ENCODE data around the gene IRAK1BP1.
"Not testable (repeated sequence)": the region's sequence is repeated elsewhere in the genome, so short reads cannot be mapped to it uniquely, and the experiment has no call there.

Gene IRAK1BP1

GRCh38 chr6:78911218-78911940 is 44.0 kb downstream of the IRAK1BP1 start:
- H4K20me1 ChIP-seq (ENCODE audit: low read depth, low read length) = no peaks in the 10 kb centered on the region
- no peaks in the 10 kb centered on the region for H3K9me3 ChIP-seq (ENCODE audit: insufficient read depth, low read length)
- H3K36me3 ChIP-seq (ENCODE audit: low read length) = no peaks in the 10 kb centered on the region
- H3K79me2 ChIP-seq (ENCODE audit: insufficient read depth, low read length) = no peaks in the 10 kb centered on the region
- no peak overlapping the region for H3K27ac ChIP-seq (ENCODE audit: low read depth, low read length)
- H3K4me2 ChIP-seq (ENCODE audit: low read depth, low read length, poor library complexity, severe bottlenecking) = no peak overlapping the region
- H3K9me2 ChIP-seq (replicated peaks; ENCODE audit: insufficient read depth, low read length) = no peaks in the 10 kb centered on the region
- H3K27me3 ChIP-seq (ENCODE audit: low read length) = no peaks in the 10 kb centered on the region
- no peak overlapping the region for H2AFZ ChIP-seq (ENCODE audit: low read depth, low read length, severe bottlenecking)
- H3K4me3 ChIP-seq (ENCODE audit: insufficient read depth, low read length, poor library complexity, severe bottlenecking) = no peak overlapping the region
- TF ChIP-seq CTCF (IDR thresholded peaks at IDR 0.05; ENCODE audit: insufficient read depth, low read length, poor library complexity, severe bottlenecking) (no peak), EZH2phosphoT487 (conservative IDR thresholded peaks at IDR 0.05; ENCODE audit: low read length) (no peak)
- no peak overlapping the region for H3K9ac ChIP-seq (ENCODE audit: low read length)
- no peaks in the 10 kb centered on the region for H3F3A ChIP-seq (ENCODE audit: insufficient read depth)

GRCh38 chr6:78916411-78916810 is 49.1 kb downstream of the IRAK1BP1 start:
- peaks cover 16% of the 10 kb centered on the region; the same call in 1 of the 2 replicates for H3K9me3 ChIP-seq (ENCODE audit: insufficient read depth, low read length)
- no peak overlapping the region for H3K4me2 ChIP-seq (ENCODE audit: low read depth, low read length, poor library complexity, severe bottlenecking)
- H4K20me1 ChIP-seq (ENCODE audit: low read depth, low read length) = no peaks in the 10 kb centered on the region
- H3F3A ChIP-seq (ENCODE audit: insufficient read depth) = no peaks in the 10 kb centered on the region
- no peaks in the 10 kb centered on the region for H3K27me3 ChIP-seq (ENCODE audit: low read length)
- TF ChIP-seq EZH2phosphoT487 (conservative IDR thresholded peaks at IDR 0.05; ENCODE audit: low read length) (no peak), CTCF (IDR thresholded peaks at IDR 0.05; ENCODE audit: insufficient read depth, low read length, poor library complexity, severe bottlenecking) (no peak)
- no peak overlapping the region for H3K27ac ChIP-seq (ENCODE audit: low read depth, low read length)
- H2AFZ ChIP-seq (ENCODE audit: low read depth, low read length, severe bottlenecking) = no peak overlapping the region
- no peaks in the 10 kb centered on the region for H3K9me2 ChIP-seq (replicated peaks; ENCODE audit: insufficient read depth, low read length)
- no peaks in the 10 kb centered on the region for H3K79me2 ChIP-seq (ENCODE audit: insufficient read depth, low read length)
- no peak overlapping the region for H3K9ac ChIP-seq (ENCODE audit: low read length)
- H3K36me3 ChIP-seq (ENCODE audit: low read length) = 0 out of 2 replicates have a peak, but pooled peaks cover 2% of the 10 kb centered on the region
- no peak overlapping the region for H3K4me3 ChIP-seq (ENCODE audit: insufficient read depth, low read length, poor library complexity, severe bottlenecking)

- Histone ChIP-seq H3K36me3 (ENCODE audit: low read length) (0 out of 2 replicates have a peak, but pooled peaks cover 2% of the 10 kb centered on the region), H3K9ac (ENCODE audit: low read length) (no peak overlapping the region), H3K4me3 (ENCODE audit: insufficient read depth, low read length, poor library complexity, severe bottlenecking) (no peak overlapping the region), H3K4me2 (ENCODE audit: low read depth, low read length, poor library complexity, severe bottlenecking) (no peak overlapping the region), H3K9me3 (ENCODE audit: insufficient read depth, low read length) (peaks cover 16% of the 10 kb centered on the region; the same call in 1 of the 2 replicates), H3K79me2 (ENCODE audit: insufficient read depth, low read length) (no peaks in the 10 kb centered on the region), H3K27me3 (ENCODE audit: low read length) (no peaks in the 10 kb centered on the region), H4K20me1 (ENCODE audit: low read depth, low read length) (no peaks in the 10 kb centered on the region), H2AFZ (ENCODE audit: low read depth, low read length, severe bottlenecking) (no peak overlapping the region), H3K9me2 (replicated peaks; ENCODE audit: insufficient read depth, low read length) (no peaks in the 10 kb centered on the region), H3F3A (ENCODE audit: insufficient read depth) (no peaks in the 10 kb centered on the region), H3K27ac (ENCODE audit: low read depth, low read length) (no peak overlapping the region)
- no peak for TF ChIP-seq EZH2phosphoT487 (conservative IDR thresholded peaks at IDR 0.05; ENCODE audit: low read length)
- TF ChIP-seq CTCF (IDR thresholded peaks at IDR 0.05; ENCODE audit: insufficient read depth, low read length, poor library complexity, severe bottlenecking) = no peak
Observed at GRCh38 chr6:78917788-78918187, 50.4 kb downstream of the IRAK1BP1 start.

GRCh38 chr6:78921168-78921567 is 53.8 kb downstream of the IRAK1BP1 start:
- not testable (repeated sequence) for H3K27ac ChIP-seq (ENCODE audit: low read depth, low read length); H3K36me3 ChIP-seq (ENCODE audit: low read length); H3K27me3 ChIP-seq (ENCODE audit: low read length); H3K9me2 ChIP-seq (replicated peaks; ENCODE audit: insufficient read depth, low read length); H3K9ac ChIP-seq (ENCODE audit: low read length); H2AFZ ChIP-seq (ENCODE audit: low read depth, low read length, severe bottlenecking); H3K4me2 ChIP-seq (ENCODE audit: low read depth, low read length, poor library complexity, severe bottlenecking); H3K79me2 ChIP-seq (ENCODE audit: insufficient read depth, low read length); H4K20me1 ChIP-seq (ENCODE audit: low read depth, low read length); H3F3A ChIP-seq (ENCODE audit: insufficient read depth); H3K4me3 ChIP-seq (ENCODE audit: insufficient read depth, low read length, poor library complexity, severe bottlenecking)
- H3K9me3 ChIP-seq (ENCODE audit: insufficient read depth, low read length) = peaks cover 16% of the 10 kb centered on the region; the same call in 1 of the 2 replicates

All from SU-DHL-6 (cell line).